Calu3 (cell line): ENCODE data around the gene ZDHHC11. TPM values are rescaled to one million over a fixed set of nuclear protein-coding genes. Genes with fewer than 3 reads are reported as not detected.
"Not testable (repeated sequence)": the region's sequence is repeated elsewhere in the genome, so short reads cannot be mapped to it uniquely, and the experiment has no call there.

Source experiments
- BruUV-seq: library from RNA; stranded (reverse); fragments of 400-500 nt; replicated peaks from 2 replicates; lab custom pipeline; 2021; lab: Mats Ljungman, UMichigan
- CTCF ChIA-PET: fragments of 300-600 bp; sonication (Branson Sonifier 250); formaldehyde crosslinking; loops from one replicate; lab custom pipeline; 2022; ENCODE audit warnings: antibody characterized with exemption; lab: Charles Lee
- DNase-seq: peaks from one replicate; pipeline ENCODE4 v3.0.0; 2022
- H3K27ac Mint-ChIP-seq: one replicate; pipeline ENCODE4 v1.8.0; 2022; ENCODE audit warnings: mixed read lengths; ENCODE audit not compliant: unreplicated experiment
- H3K27me3 Mint-ChIP-seq: one replicate; pipeline ENCODE4 v1.8.0; 2022; ENCODE audit warnings: mixed read lengths; ENCODE audit not compliant: unreplicated experiment
- H3K36me3 Mint-ChIP-seq: one replicate; pipeline ENCODE4 v1.8.0; 2022; ENCODE audit warnings: mild to moderate bottlenecking, moderate library complexity, mixed read lengths; ENCODE audit not compliant: insufficient read depth, unreplicated experiment
- H3K4me1 Mint-ChIP-seq: one replicate; pipeline ENCODE4 v1.8.0; 2022; ENCODE audit warnings: mild to moderate bottlenecking, low read depth, mixed read lengths; ENCODE audit not compliant: unreplicated experiment
- H3K4me3 Mint-ChIP-seq: one replicate; pipeline ENCODE4 v1.8.0; 2022; ENCODE audit warnings: mild to moderate bottlenecking, low read depth, moderate library complexity, mixed read lengths; ENCODE audit not compliant: unreplicated experiment
- H3K9me3 Mint-ChIP-seq: one replicate; pipeline ENCODE4 v1.8.0; 2022; ENCODE audit warnings: low read depth, mixed read lengths; ENCODE audit not compliant: unreplicated experiment
- CTCF ChIP-seq: fragments of 200-600 bp; IDR thresholded peaks from one replicate; pipeline ENCODE4 v1.8.0; 2022; ENCODE audit warnings: antibody characterized with exemption; ENCODE audit not compliant: unreplicated experiment
- intact Hi-C: fragments of 100-400 bp; cut with micrococcal nuclease; formaldehyde crosslinking; loops from one replicate; pipeline ENCODE4 v1.10.0; 2022; ENCODE audit not compliant: unreplicated experiment
- total RNA-seq: library from RNA; stranded (reverse); gene quantifications from 2 replicates; pipeline ENCODE4 v1.2.3, GENCODE V29; 2022

The ZDHHC11 gene
- total RNA-seq, 1 experiment from 2014 or later: 60.8 TPM

- no peak for TF ChIP-seq CTCF
- Mint-ChIP-seq H3K4me1 (peaks cover 20% of the 10 kb centered on the region), H3K27ac (peak overlapping the region; percentile 10), H3K4me3 (peak overlapping the region; percentile 52), H3K36me3 (peaks cover 18% of the 10 kb centered on the region), H3K27me3 (peaks cover 58% of the 10 kb centered on the region), H3K9me3 (no peaks in the 10 kb centered on the region)
- intact Hi-C loops: no loop called here
- BruUV-seq: no TSS peak
- peak; percentile 50 for DNase-seq
- CTCF ChIA-PET: interaction anchor here (0.6 kb wide), 1 partner anchor 135 kb away, joined by 3 read pairs; no protein-coding TSS in a partner anchor
Measured at GRCh38 chr5:757931-758697, 92.7 kb downstream of the ZDHHC11 start.

- Mint-ChIP-seq H3K27ac (peak overlapping the region; percentile 10), H3K4me3 (no peak overlapping the region), H3K27me3 (peaks cover 58% of the 10 kb centered on the region), H3K36me3 (peaks cover 18% of the 10 kb centered on the region), H3K4me1 (peaks cover 20% of the 10 kb centered on the region), H3K9me3 (no peaks in the 10 kb centered on the region)
- intact Hi-C loops: no loop called here
- no peak for DNase-seq
- BruUV-seq: no TSS peak
- no peak for TF ChIP-seq CTCF
- CTCF ChIA-PET: no interaction called here
Measured at GRCh38 chr5:757346-757930, 93.3 kb downstream of the ZDHHC11 start.

- Mint-ChIP-seq H3K27ac (no peak overlapping the region), H3K9me3 (no peaks in the 10 kb centered on the region), H3K4me3 (no peak overlapping the region), H3K4me1 (peaks cover 20% of the 10 kb centered on the region), H3K36me3 (peaks cover 18% of the 10 kb centered on the region), H3K27me3 (peaks cover 58% of the 10 kb centered on the region)
- DNase-seq: no peak
- intact Hi-C loops: no loop called here
- CTCF ChIA-PET: no interaction called here
- no TSS peak for BruUV-seq
- TF ChIP-seq CTCF: no peak
Measured at GRCh38 chr5:756865-757345, 93.9 kb downstream of the ZDHHC11 start.

GRCh38 chr5:756171-756570 lies 94.6 kb downstream of the ZDHHC11 start:
- DNase-seq: no peak
- H3K4me1 Mint-ChIP-seq: peaks cover 20% of the 10 kb centered on the region
- H3K27me3 Mint-ChIP-seq: peaks cover 58% of the 10 kb centered on the region
- H3K27ac Mint-ChIP-seq: no peak overlapping the region
- TF ChIP-seq CTCF: no peak
- no TSS peak for BruUV-seq
- no peaks in the 10 kb centered on the region for H3K9me3 Mint-ChIP-seq
- intact Hi-C loops: no loop called here
- H3K4me3 Mint-ChIP-seq: no peak overlapping the region
- H3K36me3 Mint-ChIP-seq: peaks cover 18% of the 10 kb centered on the region
- CTCF ChIA-PET: no interaction called here

GRCh38 chr5:754143-754632 lies 96.6 kb downstream of the ZDHHC11 start:
- CTCF ChIA-PET, BruUV-seq, intact Hi-C loops, H3K4me3 Mint-ChIP-seq, H3K9me3 Mint-ChIP-seq, DNase-seq, H3K27ac Mint-ChIP-seq: not testable (repeated sequence)
- Mint-ChIP-seq H3K4me1 (peaks cover 16% of the 10 kb centered on the region), H3K36me3 (peaks cover 11% of the 10 kb centered on the region), H3K27me3 (peaks cover 40% of the 10 kb centered on the region)

GRCh38 chr5:753567-754142 lies 97.1 kb downstream of the ZDHHC11 start:
- H3K9me3 Mint-ChIP-seq, CTCF ChIA-PET, DNase-seq, BruUV-seq, intact Hi-C loops, H3K36me3 Mint-ChIP-seq, H3K4me3 Mint-ChIP-seq, H3K27ac Mint-ChIP-seq: not testable (repeated sequence)
- Mint-ChIP-seq H3K27me3 (peaks cover 34% of the 10 kb centered on the region), H3K4me1 (peaks cover 11% of the 10 kb centered on the region)
